SK-N-DZ (cell line): Measurements from ENCODE around the gene TNS2.

Source experiments
- DNase-seq: peaks from one replicate; pipeline ENCODE4 v3.0.0-alpha.2; 2015; ENCODE audit warnings: low spot score
- small RNA-seq, 2 experiments: library from RNA; depleted of rRNA; stranded (forward); fragments of <200 nt; gene quantifications; one replicate each; pipeline ENCODE3, GENCODE V24; 2014

Gene TNS2

DNA sequence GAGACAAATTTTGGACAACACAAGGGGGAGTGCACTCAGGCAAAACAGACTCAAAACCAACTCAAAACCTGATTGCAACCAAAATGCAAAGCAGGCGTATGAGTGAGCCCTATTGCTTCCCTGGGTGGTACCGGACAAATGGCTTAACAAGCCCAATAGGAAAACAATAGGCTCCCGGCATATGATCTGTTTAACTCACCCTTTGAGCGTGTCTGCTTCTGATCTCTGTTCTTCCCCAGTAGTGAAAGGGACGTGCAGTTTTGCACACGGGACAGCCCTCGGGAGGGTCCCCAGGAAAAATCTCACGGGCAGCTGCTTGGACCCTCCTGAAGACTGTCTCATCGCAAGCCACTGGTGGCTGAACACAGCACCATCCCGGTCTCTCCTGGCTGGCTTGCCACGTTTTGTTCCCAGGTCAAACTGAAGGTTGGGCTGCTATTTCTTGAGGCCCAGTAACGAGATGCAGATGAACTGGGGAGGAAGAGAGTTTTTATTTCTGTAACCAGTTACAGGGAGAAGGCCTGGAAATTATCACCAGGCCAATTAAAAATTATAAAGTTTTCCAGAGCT lies 63.4 kb downstream of the TNS2 start:
- DNase-seq = no peak

DNA sequence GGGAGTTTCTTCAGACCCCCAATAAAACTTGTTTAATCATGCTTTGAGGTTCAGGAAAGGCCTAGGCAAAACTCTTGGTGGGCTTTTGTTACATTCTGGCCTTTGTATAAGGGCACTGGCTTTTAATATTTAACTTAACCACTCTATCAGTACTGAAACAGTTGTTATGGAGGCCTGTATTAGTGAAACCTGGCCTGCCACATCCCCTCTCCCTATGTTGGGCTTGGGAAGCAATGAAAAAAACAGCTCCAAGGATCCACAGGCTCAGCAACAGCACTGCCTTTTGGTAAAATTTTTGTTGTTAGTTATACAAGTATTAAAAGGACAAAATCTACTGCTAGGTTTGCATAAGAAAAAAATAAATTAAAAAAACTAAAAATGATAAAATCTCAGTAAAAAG lies 64.1 kb downstream of the TNS2 start:
- DNase-seq = no peak

Small RNA genes lying within 50 kb of the gene (small RNA-seq; reads per million reads assigned to genes)
- 0 reads per million in 2 experiments for gene MIR6757
